Esophagus squamous epithelium (tissue), 4 donors: ENCODE results near the gene FAM3B.

ENCODE experiments used
- POLR2A ChIP-seq, 4 donors: fragments of 450-650 bp; IDR thresholded peaks; one replicate each; pipeline ENCODE4 v1.6.1; 2017; ENCODE audit warnings: antibody characterized with exemption in 4 of 4, mild to moderate bottlenecking in 4 of 4, moderate library complexity in 3 of 4
- TF ChIP-seq, protein P1 (sequence below), 6 experiments: fragments of 450-650 bp in 4 of 6; fragments of 200-600 bp in 2 of 6; sonication (generic) in 2 of 6; IDR thresholded peaks; one replicate each; pipeline ENCODE4 v1.5.1; 2016 to 2019; ENCODE audit warnings: antibody characterized with exemption in 6 of 6, mild to moderate bottlenecking in 4 of 6, moderate library complexity in 4 of 6

DNA sequence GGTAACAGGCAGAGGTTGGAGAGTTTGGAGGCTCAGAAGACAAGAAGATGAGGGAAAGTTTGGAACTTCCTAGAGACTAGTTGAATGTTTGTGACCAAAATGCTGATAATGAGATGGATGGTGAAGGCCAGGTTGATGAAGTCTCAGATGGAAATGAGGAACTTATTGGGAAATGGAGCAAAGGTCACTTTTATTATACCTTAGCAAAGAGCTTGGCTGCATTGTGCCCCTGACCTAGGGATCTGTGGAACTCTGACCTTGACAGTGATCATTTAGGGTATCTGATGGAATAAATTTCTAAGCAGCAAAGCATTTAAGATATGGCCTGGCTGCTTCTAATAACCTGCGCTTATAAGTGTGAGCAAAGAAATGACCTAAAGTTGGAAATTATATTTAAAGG is 17.2 kb downstream of the FAM3B start:
- TF ChIP-seq, protein P1, sequence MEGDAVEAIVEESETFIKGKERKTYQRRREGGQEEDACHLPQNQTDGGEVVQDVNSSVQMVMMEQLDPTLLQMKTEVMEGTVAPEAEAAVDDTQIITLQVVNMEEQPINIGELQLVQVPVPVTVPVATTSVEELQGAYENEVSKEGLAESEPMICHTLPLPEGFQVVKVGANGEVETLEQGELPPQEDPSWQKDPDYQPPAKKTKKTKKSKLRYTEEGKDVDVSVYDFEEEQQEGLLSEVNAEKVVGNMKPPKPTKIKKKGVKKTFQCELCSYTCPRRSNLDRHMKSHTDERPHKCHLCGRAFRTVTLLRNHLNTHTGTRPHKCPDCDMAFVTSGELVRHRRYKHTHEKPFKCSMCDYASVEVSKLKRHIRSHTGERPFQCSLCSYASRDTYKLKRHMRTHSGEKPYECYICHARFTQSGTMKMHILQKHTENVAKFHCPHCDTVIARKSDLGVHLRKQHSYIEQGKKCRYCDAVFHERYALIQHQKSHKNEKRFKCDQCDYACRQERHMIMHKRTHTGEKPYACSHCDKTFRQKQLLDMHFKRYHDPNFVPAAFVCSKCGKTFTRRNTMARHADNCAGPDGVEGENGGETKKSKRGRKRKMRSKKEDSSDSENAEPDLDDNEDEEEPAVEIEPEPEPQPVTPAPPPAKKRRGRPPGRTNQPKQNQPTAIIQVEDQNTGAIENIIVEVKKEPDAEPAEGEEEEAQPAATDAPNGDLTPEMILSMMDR (IDR thresholded peaks at IDR 0.05), result no peak
- TF ChIP-seq POLR2A (IDR thresholded peaks at IDR 0.05), result no peak
